ENCODE measurements around the gene ZFR2.
A peak's percentile ranks its signal among the peaks of the same experiment; 100 is the strongest.

The ZFR2 gene

GRCh38 chr19:3838661-3839060 is 30.2 kb downstream of the ZFR2 start:
- TF ChIP-seq TAF1 (IDR thresholded peaks at IDR 0.05; ENCODE audit: low read depth, low read length): no peak
- no peak for TF ChIP-seq PAX5 (IDR thresholded peaks at IDR 0.05; ENCODE audit: insufficient read depth, low read length, severe bottlenecking)
- no peak for TF ChIP-seq POLR2AphosphoS5 (IDR thresholded peaks at IDR 0.05; ENCODE audit: low read depth, low read length)
- TF ChIP-seq POU2F2 (IDR thresholded peaks at IDR 0.05; ENCODE audit: low read depth, low read length): no peak
- no peak for TF ChIP-seq POLR2A (IDR thresholded peaks at IDR 0.05; ENCODE audit: low read depth, low read length)
- TF ChIP-seq SPI1 (IDR thresholded peaks at IDR 0.05; ENCODE audit: low read depth, low read length): no peak
- no peak for FAIRE-seq
- DNase-seq (ENCODE audit: insufficient read length, low spot score): no peak

GRCh38 chr19:3837922-3838321 is 30.9 kb downstream of the ZFR2 start:
- FAIRE-seq (peak; percentile 93), DNase-seq (ENCODE audit: insufficient read length, low spot score) (no peak)
- TF ChIP-seq POLR2AphosphoS5 (IDR thresholded peaks at IDR 0.05; ENCODE audit: low read depth, low read length): no peak
- TF ChIP-seq POLR2A (IDR thresholded peaks at IDR 0.05; ENCODE audit: low read depth, low read length): no peak
- TF ChIP-seq TAF1 (IDR thresholded peaks at IDR 0.05; ENCODE audit: low read depth, low read length): no peak
- no peak for TF ChIP-seq SPI1 (IDR thresholded peaks at IDR 0.05; ENCODE audit: low read depth, low read length)
- TF ChIP-seq POU2F2 (IDR thresholded peaks at IDR 0.05; ENCODE audit: low read depth, low read length): no peak
- TF ChIP-seq PAX5 (IDR thresholded peaks at IDR 0.05; ENCODE audit: insufficient read depth, low read length, severe bottlenecking): no peak

- TF ChIP-seq TAF1 (IDR thresholded peaks at IDR 0.05; ENCODE audit: low read depth, low read length): 0 out of 2 replicates have a peak, but pooled peaks have one; percentile 18
- no peak for TF ChIP-seq POLR2A (IDR thresholded peaks at IDR 0.05; ENCODE audit: low read depth, low read length)
- FAIRE-seq: no peak
- DNase-seq (ENCODE audit: insufficient read length, low spot score): no peak
Measured at GRCh38 chr19:3837332-3837731, 31.5 kb downstream of the ZFR2 start.

GRCh38 chr19:3836887-3837286 is 32.0 kb downstream of the ZFR2 start:
- no peak for TF ChIP-seq SPI1 (IDR thresholded peaks at IDR 0.05; ENCODE audit: low read depth, low read length)
- TF ChIP-seq TAF1 (IDR thresholded peaks at IDR 0.05; ENCODE audit: low read depth, low read length): no peak
- no peak for TF ChIP-seq POU2F2 (IDR thresholded peaks at IDR 0.05; ENCODE audit: low read depth, low read length)
- TF ChIP-seq POLR2AphosphoS5 (IDR thresholded peaks at IDR 0.05; ENCODE audit: low read depth, low read length): no peak
- TF ChIP-seq POLR2A (IDR thresholded peaks at IDR 0.05; ENCODE audit: low read depth, low read length): no peak
- TF ChIP-seq PAX5 (IDR thresholded peaks at IDR 0.05; ENCODE audit: insufficient read depth, low read length, severe bottlenecking): no peak
- no peak for FAIRE-seq
- no peak for DNase-seq (ENCODE audit: insufficient read length, low spot score)

DNA sequence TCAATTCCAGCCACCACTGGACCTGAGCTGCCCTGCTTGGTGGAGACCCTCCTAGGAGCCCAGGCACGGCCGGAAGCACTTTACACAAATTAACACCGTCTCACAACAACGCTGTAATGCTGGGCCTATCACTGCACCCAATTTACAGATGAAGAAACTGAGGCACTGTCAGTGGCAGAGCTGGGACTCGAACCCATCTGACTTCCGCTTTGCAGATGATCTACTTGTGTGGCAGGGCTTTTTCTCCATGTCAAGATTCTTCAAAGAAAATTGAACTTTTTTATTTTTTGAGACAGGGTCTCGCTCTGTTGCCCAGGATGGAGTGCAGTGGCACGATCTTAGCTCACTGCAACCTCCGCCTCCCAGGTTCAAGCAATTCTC is 33.8 kb downstream of the ZFR2 start:
- no peak for FAIRE-seq
- no peak for DNase-seq (ENCODE audit: insufficient read length, low spot score)
- no peak for TF ChIP-seq POLR2A (IDR thresholded peaks at IDR 0.05; ENCODE audit: low read depth, low read length)
- no peak for TF ChIP-seq POLR2AphosphoS5 (IDR thresholded peaks at IDR 0.05; ENCODE audit: low read depth, low read length)
- no peak for TF ChIP-seq SPI1 (IDR thresholded peaks at IDR 0.05; ENCODE audit: low read depth, low read length)
- TF ChIP-seq POU2F2 (IDR thresholded peaks at IDR 0.05; ENCODE audit: low read depth, low read length): no peak
- no peak for TF ChIP-seq TAF1 (IDR thresholded peaks at IDR 0.05; ENCODE audit: low read depth, low read length)
- no peak for TF ChIP-seq PAX5 (IDR thresholded peaks at IDR 0.05; ENCODE audit: insufficient read depth, low read length, severe bottlenecking)

DNA sequence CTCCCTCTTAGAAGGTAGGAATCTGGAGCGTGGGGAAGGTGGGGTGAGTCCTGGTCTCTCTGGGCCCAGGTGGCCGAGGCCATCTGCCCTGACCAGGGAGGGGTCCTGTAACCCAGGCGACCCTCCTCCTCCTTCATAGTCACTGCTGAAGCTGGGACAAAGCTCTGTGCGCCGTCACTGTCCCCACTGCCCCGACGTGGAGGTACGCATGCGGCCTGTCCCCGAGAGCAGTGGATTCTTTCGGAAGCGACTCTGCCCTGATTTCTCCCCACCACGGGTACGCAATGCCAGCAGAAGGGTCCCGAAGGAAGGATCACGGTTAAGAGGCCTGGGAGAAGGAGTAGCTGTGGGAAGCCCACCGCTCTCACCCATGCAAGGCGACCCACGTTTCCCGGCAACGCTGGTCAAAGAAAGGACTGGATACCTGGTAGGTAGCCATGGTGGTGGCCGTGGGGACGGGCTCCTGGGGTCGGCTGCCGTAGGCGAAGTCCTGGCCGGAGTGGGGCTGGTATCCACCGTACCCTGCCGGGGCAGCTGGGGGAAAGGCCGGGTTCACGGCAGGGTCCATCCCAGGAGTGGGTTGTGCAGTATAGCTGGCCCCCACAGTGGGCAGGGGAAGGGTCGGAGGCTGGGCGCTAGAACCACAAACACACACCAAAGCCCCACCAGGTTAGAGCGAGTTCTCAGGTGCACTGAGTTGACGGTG is 34.3 kb downstream of the ZFR2 start:
- no peak for TF ChIP-seq SPI1 (IDR thresholded peaks at IDR 0.05; ENCODE audit: low read depth, low read length)
- no peak for TF ChIP-seq POU2F2 (IDR thresholded peaks at IDR 0.05; ENCODE audit: low read depth, low read length)
- TF ChIP-seq PAX5 (IDR thresholded peaks at IDR 0.05; ENCODE audit: insufficient read depth, low read length, severe bottlenecking): no peak
- no peak for TF ChIP-seq TAF1 (IDR thresholded peaks at IDR 0.05; ENCODE audit: low read depth, low read length)
- TF ChIP-seq POLR2A (IDR thresholded peaks at IDR 0.05; ENCODE audit: low read depth, low read length): no peak
- TF ChIP-seq POLR2AphosphoS5 (IDR thresholded peaks at IDR 0.05; ENCODE audit: low read depth, low read length): no peak
- no peak for FAIRE-seq
- no peak for DNase-seq (ENCODE audit: insufficient read length, low spot score)

DNA sequence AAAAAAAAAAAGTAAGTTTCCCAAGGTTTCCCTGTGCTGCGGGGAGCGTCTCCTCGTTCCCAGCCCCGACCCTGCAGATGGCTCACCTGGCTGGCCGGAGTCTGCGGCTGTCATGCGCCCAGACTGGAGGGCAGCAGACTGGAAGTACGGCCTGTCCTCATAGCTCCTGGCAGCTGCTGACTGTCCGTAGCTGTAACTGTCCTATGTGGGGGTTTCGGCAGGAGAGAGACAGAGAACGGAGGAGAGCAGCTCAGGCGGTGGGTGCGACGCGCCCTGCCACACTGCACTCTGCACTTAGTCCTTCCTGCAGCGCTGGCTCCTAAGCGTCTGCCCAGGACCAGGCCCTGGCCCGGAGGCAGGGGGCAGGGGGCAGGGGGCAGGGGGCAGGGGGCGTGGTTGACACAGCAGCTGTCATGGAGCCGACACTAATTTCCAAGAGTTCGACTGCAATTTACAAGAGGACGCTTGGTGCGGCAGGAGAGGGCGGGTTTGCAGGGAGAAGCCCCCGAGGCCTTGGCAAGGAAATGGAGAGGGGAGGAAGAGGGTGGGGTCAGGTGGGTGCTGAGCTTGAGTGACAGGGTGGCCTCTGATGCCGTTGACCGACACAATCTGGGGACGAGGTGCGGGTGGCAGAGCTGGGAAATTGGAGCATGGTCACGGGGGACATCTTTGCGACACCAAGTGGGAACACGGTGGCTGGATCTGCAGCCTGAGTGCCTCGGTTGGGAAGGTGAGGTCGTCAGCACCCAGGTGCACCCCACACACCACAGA is 35.1 kb downstream of the ZFR2 start:
- TF ChIP-seq POLR2AphosphoS5 (IDR thresholded peaks at IDR 0.05; ENCODE audit: low read depth, low read length) (no peak), TAF1 (IDR thresholded peaks at IDR 0.05; ENCODE audit: low read depth, low read length) (no peak), POU2F2 (IDR thresholded peaks at IDR 0.05; ENCODE audit: low read depth, low read length) (no peak)

GRCh38 chr19:3832001-3832400 is 36.8 kb downstream of the ZFR2 start:
- FAIRE-seq: no peak
- no peak for TF ChIP-seq PAX5 (IDR thresholded peaks at IDR 0.05; ENCODE audit: insufficient read depth, low read length, severe bottlenecking)
- TF ChIP-seq POU2F2 (IDR thresholded peaks at IDR 0.05; ENCODE audit: low read depth, low read length): no peak
- no peak for TF ChIP-seq POLR2AphosphoS5 (IDR thresholded peaks at IDR 0.05; ENCODE audit: low read depth, low read length)
- no peak for TF ChIP-seq TAF1 (IDR thresholded peaks at IDR 0.05; ENCODE audit: low read depth, low read length)
- TF ChIP-seq SPI1 (IDR thresholded peaks at IDR 0.05; ENCODE audit: low read depth, low read length): no peak
- TF ChIP-seq POLR2A (IDR thresholded peaks at IDR 0.05; ENCODE audit: low read depth, low read length): no peak
- no peak for DNase-seq (ENCODE audit: insufficient read length, low spot score)

More for the DNA sequence above, 35.1 kb downstream of the ZFR2 start:
- FAIRE-seq (no peak), DNase-seq (ENCODE audit: insufficient read length, low spot score) (no peak)

DNA sequence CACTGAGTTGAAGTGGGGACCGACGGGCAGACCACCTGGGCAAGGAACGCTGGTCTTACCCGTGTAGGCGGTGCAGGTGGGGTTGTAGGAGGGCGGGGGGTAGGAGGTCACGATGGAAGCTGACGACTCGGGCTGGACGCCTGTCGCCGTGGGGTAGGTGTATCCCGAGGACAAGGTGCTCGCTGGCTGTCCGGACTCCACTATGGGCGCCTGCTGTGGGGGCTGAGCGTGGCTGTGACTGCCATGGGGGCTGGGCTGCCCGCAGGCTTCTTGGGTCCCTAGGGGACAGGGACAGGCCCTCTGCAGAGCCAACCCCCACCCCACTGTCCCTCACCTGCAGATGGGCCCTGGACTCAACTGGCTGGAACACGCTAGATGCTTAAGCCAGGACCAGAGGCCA is 37.2 kb downstream of the ZFR2 start:
- TF ChIP-seq TAF1 (IDR thresholded peaks at IDR 0.05; ENCODE audit: low read depth, low read length) (no peak), POLR2AphosphoS5 (IDR thresholded peaks at IDR 0.05; ENCODE audit: low read depth, low read length) (no peak), PAX5 (IDR thresholded peaks at IDR 0.05; ENCODE audit: insufficient read depth, low read length, severe bottlenecking) (no peak), POLR2A (IDR thresholded peaks at IDR 0.05; ENCODE audit: low read depth, low read length) (no peak), POU2F2 (IDR thresholded peaks at IDR 0.05; ENCODE audit: low read depth, low read length) (no peak), SPI1 (IDR thresholded peaks at IDR 0.05; ENCODE audit: low read depth, low read length) (no peak)
- FAIRE-seq: no peak
- DNase-seq (ENCODE audit: insufficient read length, low spot score): no peak
